ENCODE data around the gene SDK2. TPM values are rescaled to one million over a fixed set of nuclear protein-coding genes. Genes with fewer than 3 reads are reported as not detected.

Gene SDK2
- polyA plus RNA-seq, 3 donors, result 0.01 TPM; not detected in 2

GRCh38 chr17:73478768-73479424, 165.3 kb downstream of the SDK2 start:
- Mint-ChIP-seq H3K9me3 (peaks cover 0 to 2% (median 0%) of the 10 kb centered on the region in 7 donors), H3K4me3 (no peak overlapping the region), H3K27ac (no peak overlapping the region), H3K27me3 (ENCODE audit: low read depth in 3 of 3) (peaks cover 13 to 20% (median 16%) of the 10 kb centered on the region in 3 donors), H3K4me1 (peaks cover 33% of the 10 kb centered on the region), H3K36me3 (no peaks in the 10 kb centered on the region)
- intact Hi-C loops (cut with micrococcal nuclease), result no loop called here
- Histone ChIP-seq H3K27ac (ENCODE audit: low read depth in 1 of 2, low read length in 2 of 2) (no peak overlapping the region), H3K27me3 (ENCODE audit: control insufficient read depth in 2 of 2, insufficient read depth in 2 of 2, low read length in 2 of 2) (peaks cover 0 to 4% of the 10 kb centered on the region in 2 donors), H3K9me3 (replicated peaks in 1 of 2; ENCODE audit: control insufficient read depth in 1 of 2, insufficient read depth in 1 of 2, low read length in 2 of 2) (no peaks in the 10 kb centered on the region), H3K4me1 (ENCODE audit: control insufficient read depth in 1 of 2, insufficient read depth in 2 of 2, low read length in 2 of 2) (peaks cover 0 to 9% of the 10 kb centered on the region in 2 donors), H3K9ac (ENCODE audit: insufficient read depth, low read length, poor library complexity, severe bottlenecking) (no peak overlapping the region), H2AFZ (ENCODE audit: insufficient read depth, low read depth, low read length, poor library complexity, severe bottlenecking) (no peak overlapping the region), H3K79me2 (ENCODE audit: insufficient read depth, low read length) (no peaks in the 10 kb centered on the region), H3K4me3 (replicated peaks in 1 of 3; ENCODE audit: low read depth in 2 of 3, low read length in 3 of 3) (no peak overlapping the region), H3K4me2 (replicated peaks; ENCODE audit: extremely low read depth, low read length, poor library complexity, severe bottlenecking) (no peak overlapping the region), H3K36me3 (replicated peaks in 1 of 2; ENCODE audit: control insufficient read depth in 1 of 2, insufficient read depth in 2 of 2, low read length in 2 of 2) (no peaks in the 10 kb centered on the region), H4K20me1 (ENCODE audit: insufficient read depth, low read length) (no peaks in the 10 kb centered on the region)
- 88% methylated on average over 10 of the region's 14 CpGs for WGBS (ENCODE audit: insufficient coverage)
- DNase-seq, result no peak
- no peak for TF ChIP-seq CTCF (IDR thresholded peaks at IDR 0.05)

- Mint-ChIP-seq H3K9me3 (peaks cover 0 to 2% (median 0%) of the 10 kb centered on the region in 7 donors), H3K27ac (no peak overlapping the region), H3K4me3 (no peak overlapping the region), H3K27me3 (ENCODE audit: low read depth in 3 of 3) (peaks cover 13 to 20% (median 16%) of the 10 kb centered on the region in 3 donors), H3K36me3 (no peaks in the 10 kb centered on the region), H3K4me1 (peaks cover 33% of the 10 kb centered on the region)
- H4K20me1 ChIP-seq (ENCODE audit: insufficient read depth, low read length), result no peaks in the 10 kb centered on the region
- no peak overlapping the region for H3K9ac ChIP-seq (ENCODE audit: insufficient read depth, low read length, poor library complexity, severe bottlenecking)
- no peaks in the 10 kb centered on the region for H3K36me3 ChIP-seq (replicated peaks in 1 of 2; ENCODE audit: control insufficient read depth in 1 of 2, insufficient read depth in 2 of 2, low read length in 2 of 2)
- H2AFZ ChIP-seq (ENCODE audit: insufficient read depth, low read depth, low read length, poor library complexity, severe bottlenecking), result no peak overlapping the region
- no peaks in the 10 kb centered on the region for H3K79me2 ChIP-seq (ENCODE audit: insufficient read depth, low read length)
- TF ChIP-seq CTCF (IDR thresholded peaks at IDR 0.05), result no peak
- no peak for DNase-seq
- H3K27me3 ChIP-seq (ENCODE audit: control insufficient read depth in 2 of 2, insufficient read depth in 2 of 2, low read length in 2 of 2), result peaks cover 0 to 4% of the 10 kb centered on the region in 2 donors
- intact Hi-C loops (cut with micrococcal nuclease), result no loop called here
- no peaks in the 10 kb centered on the region for H3K9me3 ChIP-seq (replicated peaks in 1 of 2; ENCODE audit: control insufficient read depth in 1 of 2, insufficient read depth in 1 of 2, low read length in 2 of 2)
- H3K4me3 ChIP-seq (replicated peaks in 1 of 3; ENCODE audit: low read depth in 2 of 3, low read length in 3 of 3), result no peak overlapping the region
- H3K4me1 ChIP-seq (ENCODE audit: control insufficient read depth in 1 of 2, insufficient read depth in 2 of 2, low read length in 2 of 2), result peaks cover 0 to 9% of the 10 kb centered on the region in 2 donors
- H3K27ac ChIP-seq (ENCODE audit: low read depth in 1 of 2, low read length in 2 of 2), result no peak overlapping the region
- WGBS (ENCODE audit: insufficient coverage), result 90% methylated on average over 7 of the region's 11 CpGs
- H3K4me2 ChIP-seq (replicated peaks; ENCODE audit: extremely low read depth, low read length, poor library complexity, severe bottlenecking), result no peak overlapping the region
Measured at GRCh38 chr17:73478334-73478733, 165.9 kb downstream of the SDK2 start.
